Hematopoietic multipotent progenitor cell (in vitro differentiated cells): ENCODE results near the gene PROC. TPM values are rescaled to one million over a fixed set of nuclear protein-coding genes. Genes with fewer than 3 reads are reported as not detected.

Experiments used
- DNase-seq, 3 donors: peaks; one replicate each; pipeline ENCODE4 v3.0.0-alpha.2; 2011 to 2015; ENCODE audit warnings: low read depth in 2 of 3, low spot score in 2 of 3
- small RNA-seq: library from RNA; depleted of rRNA; stranded (forward); fragments of <200 nt; gene quantifications from one replicate; pipeline ENCODE3, GENCODE V24; 2012
- total RNA-seq: library from RNA; depleted of rRNA; stranded (reverse); fragments of >200 nt; gene quantifications from one replicate; pipeline ENCODE4 v1.2.3, GENCODE V29; 2012

The PROC gene
- total RNA-seq, 1 donor: 1.1 TPM

DNA sequence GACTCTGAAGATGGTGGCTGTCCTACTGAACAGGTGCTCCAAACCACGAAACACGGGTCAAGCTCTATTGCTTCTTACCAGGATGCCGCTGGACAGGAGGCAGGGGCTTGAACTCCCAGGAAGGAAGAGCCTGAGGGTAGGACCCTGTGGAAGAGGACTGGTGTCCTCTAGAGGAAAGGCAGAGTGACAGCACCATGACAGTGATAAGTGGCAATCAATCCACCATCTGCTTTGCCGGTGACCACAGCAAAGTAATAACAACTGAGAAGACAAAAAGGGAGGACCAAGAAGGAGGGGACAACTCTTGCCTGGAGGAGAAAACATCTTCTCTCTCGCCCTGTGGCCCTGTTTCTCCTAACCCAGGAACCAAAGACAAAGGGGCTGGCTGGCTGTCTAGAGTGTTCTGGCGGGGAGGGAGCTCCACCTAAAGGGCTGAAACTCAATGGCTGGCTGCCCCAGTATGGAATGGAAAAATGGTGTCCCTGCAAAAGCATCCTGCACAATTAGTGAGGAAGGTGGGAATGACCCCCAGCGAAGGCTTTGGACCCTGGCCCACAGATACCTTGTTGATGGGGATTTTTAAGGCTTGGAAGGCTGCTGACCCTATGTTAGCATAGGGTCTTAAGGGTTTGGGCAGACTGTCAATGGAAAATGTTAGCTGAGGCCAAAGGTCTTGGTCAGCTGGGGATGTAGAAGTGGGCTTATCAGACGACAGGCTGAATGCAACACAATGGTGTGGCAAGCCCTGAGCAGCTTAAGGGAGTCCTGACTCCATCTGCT is 35.4 kb downstream of the PROC start:
- peak in 1 of 3 donors; percentile 11 for DNase-seq

GRCh38 chr2:127454595-127455565 is 36.7 kb downstream of the PROC start:
- no peak for DNase-seq

- DNase-seq: no peak
These were observed 37.6 kb downstream of the PROC start for GRCh38 chr2:127455566-127456493.

GRCh38 chr2:127456960-127457359 is 38.7 kb downstream of the PROC start:
- DNase-seq: no peak

- DNase-seq: no peak
These were observed 44.2 kb downstream of the PROC start for GRCh38 chr2:127462461-127462860.

GRCh38 chr2:127463155-127463991 is 45.1 kb downstream of the PROC start:
- DNase-seq: no peak

GRCh38 chr2:127464470-127465257 is 46.4 kb downstream of the PROC start:
- no peak for DNase-seq

DNA sequence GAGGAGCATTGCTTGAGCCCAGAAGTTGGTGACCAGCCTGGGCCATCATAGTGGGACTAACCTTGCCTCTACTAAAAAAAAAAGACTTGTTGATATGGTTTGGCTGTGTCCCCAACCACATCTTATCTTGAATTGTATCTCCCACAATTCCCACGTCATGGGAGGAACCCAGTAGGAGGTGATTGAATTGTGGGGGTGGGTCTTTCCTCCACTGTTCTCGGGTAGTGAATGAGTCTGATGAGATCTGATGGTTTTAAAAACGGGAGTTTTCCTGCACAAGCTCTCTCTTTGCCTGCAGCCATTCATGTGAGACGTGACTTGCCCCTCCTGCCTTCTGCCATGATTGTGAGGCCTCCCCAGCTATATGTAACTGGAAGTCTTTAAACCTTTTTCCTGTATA is 47.0 kb downstream of the PROC start:
- no peak for DNase-seq

DNA sequence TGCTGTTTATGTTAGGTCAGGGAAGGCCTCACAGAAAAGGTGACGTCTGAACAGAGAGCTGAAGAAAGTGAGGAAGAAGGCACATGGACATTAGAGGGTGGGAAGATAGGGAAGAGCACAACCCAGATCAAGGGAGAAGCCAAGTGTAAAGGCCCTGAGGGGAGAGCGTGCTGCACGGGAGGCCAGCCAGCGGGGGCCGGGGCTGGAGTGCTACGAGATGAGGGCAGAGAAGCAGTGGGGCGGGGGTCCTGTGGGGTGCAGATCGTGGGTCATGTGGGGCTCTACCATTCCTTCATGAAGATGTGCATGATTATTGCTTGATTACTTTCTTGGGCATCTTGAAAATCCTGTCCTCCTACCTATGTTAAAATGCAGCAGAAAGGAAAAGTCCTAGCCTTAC is 50.8 kb downstream of the PROC start:
- no peak for DNase-seq

DNA sequence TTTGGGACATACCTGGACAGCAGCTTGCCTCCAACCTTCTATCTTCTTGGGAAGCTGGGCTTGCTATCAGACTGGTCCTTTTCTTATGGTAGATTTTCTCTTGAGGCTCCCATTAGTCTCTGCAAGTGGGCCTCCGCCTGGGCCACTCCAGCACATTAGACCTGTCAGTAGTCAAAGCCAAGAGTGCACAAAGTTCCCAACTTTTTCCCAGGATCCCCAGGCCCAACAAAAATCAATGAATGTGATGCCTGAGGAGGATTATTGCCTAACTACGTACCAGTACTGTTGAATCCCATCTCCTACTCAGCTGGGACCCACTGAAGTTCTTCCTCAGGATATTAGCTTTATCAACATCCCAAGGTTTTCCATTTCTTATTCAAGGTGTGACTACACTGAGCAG is 51.7 kb downstream of the PROC start:
- DNase-seq: no peak

DNA sequence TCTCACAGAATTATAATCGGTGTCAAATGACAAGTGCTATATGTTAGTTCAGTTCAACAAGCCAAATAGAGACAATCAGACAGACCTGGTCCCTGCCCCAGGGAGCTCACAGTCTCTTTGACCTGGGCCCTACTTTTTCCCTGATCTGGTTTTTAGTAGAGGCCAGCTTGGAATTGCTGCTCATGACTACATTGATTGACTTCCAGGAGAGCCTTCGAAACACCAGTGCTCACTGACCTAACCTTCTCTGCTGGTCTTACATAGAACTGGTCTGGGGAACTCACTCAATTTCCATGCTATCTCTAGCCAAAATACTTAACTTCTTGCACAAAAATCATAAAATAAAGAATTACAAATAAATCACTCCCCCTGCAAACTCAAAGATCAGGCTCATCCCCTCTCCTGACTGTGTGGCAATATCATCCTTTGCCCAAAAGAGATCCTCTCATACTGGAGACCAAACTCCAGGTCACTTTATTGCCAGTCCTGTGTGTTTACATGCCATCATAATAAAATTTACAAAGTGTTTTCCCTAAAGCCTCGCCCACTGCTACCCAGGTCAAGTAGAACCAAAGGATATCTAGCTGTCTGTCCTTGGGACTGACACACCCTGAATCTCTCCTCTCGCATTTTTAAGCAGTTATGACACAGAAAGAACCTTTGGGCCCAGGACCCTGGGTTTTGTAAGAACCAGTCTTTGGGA is 53.2 kb downstream of the PROC start:
- DNase-seq: no peak

DNA sequence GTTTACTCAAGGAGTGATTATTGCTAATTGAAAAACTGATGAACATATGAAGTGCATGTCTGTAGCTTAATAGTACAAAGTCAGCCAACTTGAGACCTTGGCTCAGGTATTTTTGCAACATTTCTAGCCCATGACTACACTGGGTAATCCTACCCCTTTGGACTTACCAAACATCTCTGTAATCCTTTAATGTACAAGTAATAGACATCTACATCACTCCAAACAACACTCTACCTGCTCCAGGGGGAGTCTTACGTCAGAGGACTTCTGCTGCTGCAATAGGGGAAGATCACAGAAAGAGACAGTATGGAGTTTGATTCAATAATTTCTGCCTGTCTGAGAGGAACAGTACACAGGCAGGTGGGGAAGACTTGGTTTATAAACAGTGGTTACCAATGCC is 54.0 kb downstream of the PROC start:
- no peak for DNase-seq

DNA sequence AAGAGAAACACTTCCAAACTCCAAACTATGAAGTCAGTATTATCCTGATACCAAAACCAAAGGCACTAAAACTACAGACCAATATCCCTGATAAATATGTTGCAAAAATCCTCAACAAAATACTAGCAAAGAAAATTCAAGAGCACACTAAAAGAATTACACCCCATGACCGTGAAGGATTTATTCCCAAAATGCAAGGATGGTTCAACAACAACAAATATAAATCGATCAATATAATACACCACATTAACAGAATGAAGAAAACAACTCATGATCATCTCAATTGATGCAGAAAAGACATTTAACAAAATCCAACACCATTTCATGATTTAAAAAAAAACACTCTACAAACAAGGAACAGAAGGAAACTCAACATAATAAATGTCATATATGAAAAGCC is 57.6 kb downstream of the PROC start:
- DNase-seq: no peak

Small RNAs within 50 kb of the gene (small RNA-seq; reads per million reads assigned to genes)
- gene MIR4783 (not detected), gene RNU4-48P (not detected)

Other genes starting within 250 kb of the PROC start
- not detected for gene CYP27C1, start 198.1 kb upstream of the PROC start, total RNA-seq
- 49.8 TPM for gene ERCC3, start 124.3 kb upstream of the PROC start, total RNA-seq
- 24.8 TPM for gene MAP3K2, start 30.5 kb upstream of the PROC start, total RNA-seq
- 12.1 TPM for gene IWS1, start 108.1 kb downstream of the PROC start, total RNA-seq
- gene MYO7B, start 117.3 kb downstream of the PROC start, total RNA-seq: 1.9 TPM
- not detected for gene GPR17, start 227.7 kb downstream of the PROC start, total RNA-seq